ENCODE results near the gene GNL3. TPM values are rescaled to one million over a fixed set of nuclear protein-coding genes. Genes with fewer than 3 reads are reported as not detected.

Gene GNL3
- total RNA-seq, 1 donor from 2014 or later = 66.4 TPM

- TF ChIP-seq CTCF (IDR thresholded peaks at IDR 0.05) = no peak
- DNase-seq (ENCODE audit: low spot score) = no peak
- no peaks in the 10 kb centered on the region for H3K9me3 Mint-ChIP-seq (ENCODE audit: low read depth)
- no peaks in the 10 kb centered on the region for H3K27me3 Mint-ChIP-seq (ENCODE audit: low read depth)
- H3K4me1 Mint-ChIP-seq (ENCODE audit: low read depth) = peaks cover 12% of the 10 kb centered on the region
- no peak overlapping the region for H3K27ac Mint-ChIP-seq (ENCODE audit: unreplicated experiment)
- peaks cover 43% of the 10 kb centered on the region for H3K36me3 Mint-ChIP-seq (ENCODE audit: low read depth)
- H3K4me3 Mint-ChIP-seq (ENCODE audit: unreplicated experiment) = no peak overlapping the region
These were observed 35.4 kb upstream of the GNL3 start for GRCh38 chr3:52650439-52650838.

GRCh38 chr3:52651592-52651991 is 34.2 kb upstream of the GNL3 start:
- H3K4me3 Mint-ChIP-seq (ENCODE audit: unreplicated experiment) = no peak overlapping the region
- no peak for TF ChIP-seq CTCF (IDR thresholded peaks at IDR 0.05)

GRCh38 chr3:52655895-52656294 is 29.9 kb upstream of the GNL3 start:
- DNase-seq (ENCODE audit: low spot score) = no peak
- Mint-ChIP-seq H3K4me1 (ENCODE audit: low read depth) (no peaks in the 10 kb centered on the region), H3K27ac (ENCODE audit: unreplicated experiment) (no peak overlapping the region), H3K4me3 (ENCODE audit: unreplicated experiment) (no peak overlapping the region), H3K9me3 (ENCODE audit: low read depth) (no peaks in the 10 kb centered on the region), H3K27me3 (ENCODE audit: low read depth) (no peaks in the 10 kb centered on the region), H3K36me3 (ENCODE audit: low read depth) (peaks cover 28% of the 10 kb centered on the region)
- no peak for TF ChIP-seq CTCF (IDR thresholded peaks at IDR 0.05)

More at GRCh38 chr3:52651592-52651991, 34.2 kb upstream of the GNL3 start:
- H3K27ac Mint-ChIP-seq (ENCODE audit: unreplicated experiment) = no peak overlapping the region
- no peaks in the 10 kb centered on the region for H3K27me3 Mint-ChIP-seq (ENCODE audit: low read depth)
- H3K36me3 Mint-ChIP-seq (ENCODE audit: low read depth) = peaks cover 49% of the 10 kb centered on the region
- H3K4me1 Mint-ChIP-seq (ENCODE audit: low read depth) = peaks cover 12% of the 10 kb centered on the region
- no peaks in the 10 kb centered on the region for H3K9me3 Mint-ChIP-seq (ENCODE audit: low read depth)
- no peak for DNase-seq (ENCODE audit: low spot score)

GRCh38 chr3:52660046-52660445 is 25.8 kb upstream of the GNL3 start:
- H3K4me3 Mint-ChIP-seq (ENCODE audit: unreplicated experiment) = no peak overlapping the region
- peaks cover 36% of the 10 kb centered on the region for H3K36me3 Mint-ChIP-seq (ENCODE audit: low read depth)
- H3K27ac Mint-ChIP-seq (ENCODE audit: unreplicated experiment) = no peak overlapping the region
- no peak for DNase-seq (ENCODE audit: low spot score)
- no peak for TF ChIP-seq CTCF (IDR thresholded peaks at IDR 0.05)
- no peaks in the 10 kb centered on the region for H3K9me3 Mint-ChIP-seq (ENCODE audit: low read depth)
- peaks cover 3% of the 10 kb centered on the region for H3K4me1 Mint-ChIP-seq (ENCODE audit: low read depth)
- H3K27me3 Mint-ChIP-seq (ENCODE audit: low read depth) = no peaks in the 10 kb centered on the region

DNA sequence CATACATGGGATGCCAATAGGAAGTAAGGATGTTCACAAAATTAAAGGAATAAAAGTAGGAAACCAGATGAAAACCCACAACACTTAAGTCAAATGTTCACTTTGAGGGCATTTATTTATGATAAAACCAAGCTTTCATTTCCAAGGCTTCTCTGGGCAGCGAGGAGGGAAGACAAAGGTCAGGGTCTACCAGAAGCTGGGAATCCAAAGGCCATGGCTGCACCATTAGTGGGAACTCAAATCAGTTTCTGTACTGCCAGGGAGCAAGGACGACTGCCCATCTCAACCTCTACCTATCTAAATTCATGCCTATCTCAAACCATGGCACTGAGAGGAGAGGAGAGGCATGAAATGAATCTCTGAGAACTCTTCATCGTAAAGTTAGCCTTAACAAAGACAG is 22.7 kb upstream of the GNL3 start:
- Mint-ChIP-seq H3K4me1 (ENCODE audit: low read depth) (peaks cover 3% of the 10 kb centered on the region), H3K36me3 (ENCODE audit: low read depth) (peaks cover 24% of the 10 kb centered on the region), H3K27me3 (ENCODE audit: low read depth) (no peaks in the 10 kb centered on the region), H3K27ac (ENCODE audit: unreplicated experiment) (no peak overlapping the region), H3K9me3 (ENCODE audit: low read depth) (no peaks in the 10 kb centered on the region), H3K4me3 (ENCODE audit: unreplicated experiment) (no peak overlapping the region)
- no peak for TF ChIP-seq CTCF (IDR thresholded peaks at IDR 0.05)
- DNase-seq (ENCODE audit: low spot score) = no peak
